HG02623 (cell line): Measurements from ENCODE around the gene RIC8B.
"Not testable (repeated sequence)": the region's sequence is repeated elsewhere in the genome, so short reads cannot be mapped to it uniquely, and the experiment has no call there.

ENCODE experiments used
- ATAC-seq: cut with Tn5 transposase; IDR thresholded peaks from one replicate; pipeline ENCODE4 v1.9.1; 2021; ENCODE audit warnings: moderate library complexity; ENCODE audit not compliant: unreplicated experiment

RIC8B gene, protein sequence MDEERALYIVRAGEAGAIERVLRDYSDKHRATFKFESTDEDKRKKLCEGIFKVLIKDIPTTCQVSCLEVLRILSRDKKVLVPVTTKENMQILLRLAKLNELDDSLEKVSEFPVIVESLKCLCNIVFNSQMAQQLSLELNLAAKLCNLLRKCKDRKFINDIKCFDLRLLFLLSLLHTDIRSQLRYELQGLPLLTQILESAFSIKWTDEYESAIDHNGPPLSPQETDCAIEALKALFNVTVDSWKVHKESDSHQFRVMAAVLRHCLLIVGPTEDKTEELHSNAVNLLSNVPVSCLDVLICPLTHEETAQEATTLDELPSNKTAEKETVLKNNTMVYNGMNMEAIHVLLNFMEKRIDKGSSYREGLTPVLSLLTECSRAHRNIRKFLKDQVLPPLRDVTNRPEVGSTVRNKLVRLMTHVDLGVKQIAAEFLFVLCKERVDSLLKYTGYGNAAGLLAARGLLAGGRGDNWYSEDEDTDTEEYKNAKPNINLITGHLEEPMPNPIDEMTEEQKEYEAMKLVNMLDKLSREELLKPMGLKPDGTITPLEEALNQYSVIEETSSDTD

DNA sequence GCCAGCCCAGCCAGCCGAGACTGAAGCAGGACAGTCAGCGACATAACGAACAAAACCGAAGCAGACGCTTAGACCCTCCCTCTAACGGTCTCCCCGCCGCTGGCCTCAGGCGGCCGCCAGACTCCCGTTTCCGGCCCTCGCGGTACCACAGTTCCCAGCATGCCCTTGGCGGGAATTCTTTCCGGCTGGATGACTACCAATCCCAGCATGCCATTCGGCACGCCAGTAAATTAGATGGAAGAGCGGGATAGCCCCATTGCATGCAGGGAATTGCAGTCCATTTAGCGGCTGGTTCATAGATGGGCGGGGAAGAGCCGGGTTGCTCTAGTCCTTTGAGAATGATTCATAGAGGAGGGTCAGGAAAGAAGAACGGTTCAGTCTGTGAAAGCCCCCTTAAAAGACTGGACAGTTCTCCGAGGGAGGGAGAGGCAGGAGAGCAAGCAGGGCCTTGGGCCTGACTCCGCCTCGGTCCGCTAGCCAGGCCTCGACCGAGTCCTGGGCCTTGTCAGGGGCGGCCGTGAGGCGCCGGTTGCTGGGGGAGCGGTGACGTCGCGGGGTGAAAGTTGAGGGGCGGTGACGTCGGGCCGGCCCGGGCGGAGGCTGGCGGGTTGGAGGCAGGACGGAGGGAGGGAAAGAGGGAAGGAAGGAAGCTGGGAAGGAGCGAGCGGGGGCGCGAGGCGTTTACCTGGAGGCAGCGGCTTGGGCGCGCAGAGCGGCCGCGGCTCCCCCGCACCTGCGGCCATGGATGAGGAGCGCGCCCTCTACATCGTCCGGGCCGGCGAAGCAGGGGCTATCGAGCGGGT is at the start of gene RIC8B:
Gene RIC8B, plus strand, starts transcription at position 678 of the 803 bp plus-strand sequence. Its CDS starts 64 bp downstream, at position 742.
- ATAC-seq = peak; percentile 86

DNA sequence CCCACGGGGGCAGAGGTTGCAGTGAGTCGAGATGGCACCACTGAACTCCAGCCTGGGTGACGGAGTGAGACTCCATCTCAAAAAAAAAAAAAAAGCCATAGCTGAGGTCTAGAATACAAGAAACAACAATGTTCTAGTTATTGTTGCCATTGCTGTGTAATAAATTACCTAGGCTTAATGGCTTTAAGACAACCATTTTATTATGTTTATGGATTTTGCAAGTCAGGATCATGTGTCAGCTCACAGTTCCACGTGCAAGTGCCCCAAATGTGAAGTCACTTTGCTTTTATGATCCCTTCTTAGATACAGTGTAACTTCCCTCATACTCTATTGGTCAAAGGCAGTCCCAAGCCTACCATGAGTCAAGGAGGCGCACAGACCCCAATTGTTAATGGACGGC is 49.5 kb upstream of the RIC8B start:
- no peak for ATAC-seq

DNA sequence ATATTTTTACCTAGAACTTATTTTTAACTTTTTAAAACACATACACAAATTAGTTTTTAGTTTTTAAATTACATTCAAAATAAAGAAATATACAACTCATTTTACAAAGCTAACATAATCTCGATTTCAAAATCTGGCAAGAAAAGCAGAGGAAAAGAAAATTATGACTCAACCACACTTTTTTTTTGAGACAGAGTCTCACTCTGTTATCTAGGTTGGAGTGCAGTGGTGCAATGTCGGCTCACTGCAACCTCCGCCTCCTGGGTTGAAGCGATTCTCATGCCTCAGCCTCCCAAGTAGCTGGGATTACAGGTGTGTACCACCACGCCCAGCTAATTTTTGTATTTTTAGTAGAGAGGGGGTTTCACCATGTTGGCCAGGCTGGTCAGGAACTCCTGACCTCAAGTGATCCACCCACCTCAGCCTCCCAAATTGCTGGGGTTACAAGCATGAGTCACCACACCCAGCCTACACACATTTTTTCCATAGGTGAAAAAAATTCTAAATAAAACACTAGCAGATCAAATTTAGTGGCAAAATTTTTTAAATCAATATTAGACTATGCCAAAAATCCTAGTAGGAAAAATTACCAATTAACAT is 47.8 kb upstream of the RIC8B start:
- ATAC-seq = not testable (repeated sequence)

DNA sequence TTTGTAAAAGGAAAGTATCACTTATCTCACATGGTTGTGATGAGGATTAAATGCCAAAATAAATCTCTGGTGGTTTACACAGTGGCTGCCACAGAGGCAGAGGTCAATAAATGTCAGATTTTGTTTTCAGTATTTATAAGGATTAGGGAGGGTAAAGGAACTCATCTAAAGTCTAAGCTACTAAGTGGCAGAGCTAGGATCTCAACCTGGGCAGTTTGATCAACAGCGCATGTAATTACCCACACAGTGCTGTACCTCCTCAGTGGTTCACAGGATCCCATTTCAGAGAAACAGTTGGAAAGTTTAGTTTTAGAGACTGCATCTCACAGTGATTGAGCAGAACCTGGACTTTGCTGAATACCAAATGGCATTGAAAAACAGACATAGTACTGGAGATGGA is 44.9 kb upstream of the RIC8B start:
- no peak for ATAC-seq

DNA sequence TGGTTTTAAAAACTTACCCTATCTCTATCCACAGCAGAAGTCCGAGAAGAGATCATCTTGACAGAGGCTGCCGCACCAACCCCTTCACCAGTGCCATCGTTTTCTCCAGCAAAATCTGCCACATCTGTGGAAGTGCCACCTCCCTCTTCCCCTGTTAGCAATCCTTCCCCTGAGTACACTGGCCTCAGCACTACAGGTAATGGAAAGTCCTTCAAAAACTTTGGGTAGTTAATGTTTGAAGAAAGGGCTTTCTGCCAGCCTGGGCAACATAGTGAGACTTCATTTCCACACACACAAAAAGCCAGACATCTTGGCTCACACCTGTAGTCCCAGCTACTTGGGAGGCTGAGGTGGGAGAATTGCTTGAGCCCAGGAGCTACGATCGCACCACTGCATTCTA is 41.6 kb upstream of the RIC8B start:
- no peak for ATAC-seq

DNA sequence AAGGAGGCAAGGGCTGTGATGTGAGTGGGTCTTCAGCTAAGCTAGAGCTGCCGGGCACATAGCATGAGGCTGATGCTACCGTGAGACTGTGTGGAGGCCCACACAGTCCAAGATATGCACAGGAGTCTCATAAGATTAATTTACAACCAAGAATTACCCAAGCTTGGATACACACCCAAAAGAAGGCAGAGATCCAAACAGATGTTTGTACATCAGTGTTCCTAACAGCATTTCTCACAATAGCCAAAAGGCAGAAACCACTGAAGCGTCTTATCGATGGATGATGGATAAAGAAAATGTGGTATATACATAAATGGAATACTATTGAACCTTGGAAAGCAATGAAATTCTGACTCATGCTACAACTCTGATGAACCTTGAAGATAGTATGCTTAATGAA is 40.8 kb upstream of the RIC8B start:
- no peak for ATAC-seq

DNA sequence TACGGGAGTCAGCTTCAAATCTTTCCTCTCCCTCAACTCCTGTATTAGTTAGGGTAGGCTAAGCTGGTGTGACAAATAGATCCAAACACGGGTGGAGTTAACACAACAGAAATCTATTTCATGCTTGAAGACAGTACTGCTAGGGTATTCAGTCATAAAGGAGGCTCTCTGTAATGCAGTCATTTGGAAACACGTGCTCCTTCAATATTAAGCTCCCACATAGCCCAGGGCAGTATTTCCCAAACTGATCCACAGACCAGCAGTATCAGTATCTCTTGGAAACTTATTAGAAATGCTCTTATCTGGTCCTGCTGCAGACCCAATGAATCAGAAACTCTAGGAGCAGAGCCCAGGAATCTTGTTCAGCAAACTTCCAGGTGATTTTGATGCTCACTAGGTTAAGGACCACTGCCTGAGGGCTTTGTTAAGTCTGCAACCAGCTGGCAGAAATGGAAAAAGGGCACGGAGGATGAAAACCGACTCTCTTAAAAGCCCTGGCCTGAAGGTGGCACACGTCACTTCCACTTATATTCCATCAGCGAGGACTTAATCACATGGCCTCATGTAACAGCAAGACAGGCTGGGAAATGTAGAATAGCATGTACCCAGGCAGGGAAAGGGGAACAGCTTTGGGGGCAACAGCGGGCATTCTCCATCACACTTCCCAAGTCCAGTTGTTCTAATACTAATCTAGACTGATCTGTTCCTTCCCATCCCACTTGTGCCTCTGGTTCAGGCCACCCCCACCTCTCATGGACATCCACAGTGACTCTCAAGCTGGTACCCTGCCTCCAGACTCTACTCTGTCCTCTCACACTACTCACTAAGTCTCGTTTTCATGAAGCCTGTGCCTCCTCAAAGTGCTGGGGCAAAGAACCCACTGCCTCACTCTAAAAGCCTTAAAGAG is 38.2 kb upstream of the RIC8B start:
- no peak for ATAC-seq

DNA sequence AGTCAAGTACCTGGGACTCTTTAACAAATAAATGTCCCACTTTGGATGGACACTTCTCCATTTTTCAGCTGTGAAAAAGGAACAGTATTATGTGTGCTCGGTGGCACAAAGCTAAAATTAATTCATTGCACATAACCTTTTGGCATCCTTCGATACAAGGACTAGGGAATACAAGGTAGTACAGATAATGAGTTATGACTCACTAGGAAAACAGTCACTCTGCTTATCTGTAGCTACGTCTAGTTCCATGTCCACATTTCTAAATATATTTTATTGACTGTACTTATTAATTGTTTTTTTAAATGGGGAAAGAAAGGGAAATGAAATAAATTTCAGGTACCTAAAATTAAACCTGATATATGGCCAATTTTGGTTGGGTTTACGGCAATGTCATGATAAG is 35.2 kb upstream of the RIC8B start:
- no peak for ATAC-seq

DNA sequence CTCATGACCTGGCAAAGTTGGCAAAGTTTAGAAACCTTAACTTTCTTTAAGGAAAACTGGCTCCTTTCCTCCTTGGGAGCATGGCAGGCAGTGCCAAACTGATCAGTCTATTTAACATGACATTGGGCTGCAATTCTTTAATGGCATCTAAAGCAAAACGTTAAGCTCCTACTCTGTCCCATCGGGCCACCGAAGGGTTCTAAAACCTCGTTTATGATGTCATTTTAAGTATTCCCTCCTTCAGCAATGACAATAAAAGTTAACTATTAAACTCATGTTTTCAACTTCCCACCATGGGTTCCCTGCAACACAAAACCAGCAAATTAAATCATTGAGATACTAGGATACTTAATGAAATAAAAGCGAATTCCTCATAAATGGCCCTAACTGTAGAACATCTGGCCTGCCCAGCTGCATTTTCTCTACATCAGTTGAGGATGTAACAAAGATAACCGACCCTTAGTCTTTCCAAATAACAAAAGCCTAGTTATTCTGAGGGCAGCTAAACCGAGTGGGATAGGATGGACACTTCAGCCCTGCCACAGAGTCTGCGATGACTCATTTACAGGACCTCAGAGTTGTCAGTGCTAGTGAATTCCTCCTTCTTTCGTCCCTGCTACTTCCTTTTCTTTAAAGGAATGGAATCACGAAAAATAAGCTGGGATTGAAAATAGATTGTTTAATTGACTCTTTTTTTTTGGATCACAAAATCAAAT is 34.5 kb upstream of the RIC8B start:
- no peak for ATAC-seq

DNA sequence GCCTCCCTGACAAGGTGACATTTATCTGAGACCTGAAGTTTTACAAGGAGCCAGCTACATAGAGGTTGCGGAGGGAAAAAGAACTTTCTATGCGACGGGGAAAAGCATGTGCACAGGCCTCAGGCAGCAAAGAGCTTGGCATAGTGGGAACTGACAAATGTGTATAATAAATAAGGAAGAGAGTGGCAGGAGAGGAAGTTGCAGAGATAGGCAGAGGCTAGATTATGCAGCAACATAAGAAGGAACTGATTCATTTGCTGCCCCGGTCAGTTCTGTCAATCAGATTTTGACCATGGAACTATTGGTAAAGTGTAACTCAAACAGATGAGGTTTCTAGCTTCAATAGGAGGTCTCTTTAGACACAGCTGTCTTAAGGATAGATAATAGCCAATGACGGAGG is 33.7 kb upstream of the RIC8B start:
- ATAC-seq = no peak

DNA sequence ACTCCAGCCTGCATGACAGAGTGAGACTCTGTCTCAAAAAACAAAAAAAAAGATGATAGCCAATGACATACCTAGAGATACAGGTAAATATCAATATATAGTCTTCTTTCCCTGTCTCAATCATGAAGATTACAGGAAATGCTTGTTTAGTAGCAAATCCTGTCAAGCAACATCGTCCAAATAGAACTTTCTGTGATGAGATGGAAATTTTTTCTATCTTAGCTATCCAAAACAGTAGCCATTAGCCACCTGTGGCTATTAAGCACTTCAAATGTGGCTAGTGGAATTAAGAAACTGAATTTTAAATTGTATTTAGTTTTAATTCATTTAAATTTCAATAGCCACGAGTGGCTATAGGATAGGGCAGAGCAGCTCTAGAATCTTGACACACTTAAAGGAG is 33.2 kb upstream of the RIC8B start:
- no peak for ATAC-seq

DNA sequence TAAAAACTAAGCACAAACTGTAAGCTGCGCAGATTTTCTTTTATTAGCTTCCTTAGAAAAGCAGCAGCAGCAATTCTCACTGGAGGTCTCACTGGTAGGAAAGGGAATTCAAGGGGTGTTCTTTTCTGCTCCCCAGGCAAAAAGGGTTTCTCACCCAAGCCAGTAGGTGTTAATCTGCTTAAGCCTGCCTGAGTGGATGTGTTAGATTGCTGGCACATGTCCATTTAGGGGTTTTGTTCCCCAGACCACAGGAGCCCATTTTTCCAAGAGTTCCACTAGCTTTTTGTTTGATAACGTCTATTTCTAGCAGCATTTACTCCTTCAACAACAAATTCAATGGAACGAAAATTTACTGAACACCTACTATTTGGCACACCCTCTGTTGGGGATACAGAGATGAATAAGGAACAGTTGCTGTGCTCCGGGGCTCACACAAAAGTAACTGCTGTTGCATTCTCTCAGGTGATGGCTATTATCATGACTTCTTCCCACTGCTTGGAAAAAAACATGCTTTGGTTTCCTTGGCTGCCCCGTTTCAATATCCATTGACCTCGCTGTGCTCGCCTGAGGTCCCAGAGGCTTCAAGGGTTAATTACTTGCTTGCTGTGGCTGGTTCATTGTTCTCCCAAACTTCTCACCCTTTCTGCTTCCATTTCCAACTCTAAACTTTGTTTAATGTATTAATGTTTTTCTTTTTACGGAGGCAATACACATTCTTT is 31.1 kb upstream of the RIC8B start:
- no peak for ATAC-seq

DNA sequence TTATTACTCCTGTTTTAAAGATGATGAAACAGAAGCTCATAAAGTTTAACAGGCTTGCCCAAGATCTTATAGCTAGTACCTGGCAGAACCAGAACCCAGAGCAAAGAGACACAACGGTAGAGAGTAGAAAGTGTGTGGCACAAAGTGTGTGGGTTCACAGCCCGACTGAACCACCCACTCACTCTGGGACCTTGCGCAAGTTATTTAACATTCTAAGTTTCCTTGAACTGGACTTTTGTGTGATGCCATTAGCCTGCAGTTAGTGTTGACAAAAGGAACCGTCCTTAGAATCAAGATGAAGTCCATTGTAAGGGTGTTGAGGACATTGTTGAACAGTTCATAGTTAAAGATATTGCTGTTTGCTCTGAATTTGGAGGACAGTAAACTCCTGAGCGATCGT is 29.9 kb upstream of the RIC8B start:
- no peak for ATAC-seq

DNA sequence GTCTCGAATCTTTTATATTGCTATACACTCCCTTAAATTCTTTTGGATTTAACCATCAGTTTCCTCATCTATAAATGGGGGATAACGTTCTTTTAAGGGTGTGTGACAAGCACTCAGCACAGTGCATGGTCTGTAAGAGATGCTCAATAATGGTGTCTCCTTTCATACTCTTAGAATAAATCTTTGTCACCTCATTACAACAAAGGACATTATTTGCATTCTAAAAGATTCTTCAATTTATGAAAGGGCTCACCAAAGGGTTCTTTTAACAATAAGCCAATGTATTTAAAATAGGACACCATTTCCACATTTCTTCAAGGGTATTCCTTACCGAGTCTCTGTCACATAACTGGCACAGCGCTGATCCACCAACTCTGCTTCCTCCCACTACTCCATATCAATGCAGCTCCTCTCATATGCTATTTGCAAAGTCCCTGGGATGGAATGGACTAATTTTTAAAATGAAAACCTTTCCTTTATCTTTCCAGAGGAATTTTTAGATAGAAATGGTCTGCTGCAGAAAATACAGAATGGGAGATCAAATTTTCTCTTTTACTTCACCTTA is 29.2 kb upstream of the RIC8B start:
- ATAC-seq = no peak

DNA sequence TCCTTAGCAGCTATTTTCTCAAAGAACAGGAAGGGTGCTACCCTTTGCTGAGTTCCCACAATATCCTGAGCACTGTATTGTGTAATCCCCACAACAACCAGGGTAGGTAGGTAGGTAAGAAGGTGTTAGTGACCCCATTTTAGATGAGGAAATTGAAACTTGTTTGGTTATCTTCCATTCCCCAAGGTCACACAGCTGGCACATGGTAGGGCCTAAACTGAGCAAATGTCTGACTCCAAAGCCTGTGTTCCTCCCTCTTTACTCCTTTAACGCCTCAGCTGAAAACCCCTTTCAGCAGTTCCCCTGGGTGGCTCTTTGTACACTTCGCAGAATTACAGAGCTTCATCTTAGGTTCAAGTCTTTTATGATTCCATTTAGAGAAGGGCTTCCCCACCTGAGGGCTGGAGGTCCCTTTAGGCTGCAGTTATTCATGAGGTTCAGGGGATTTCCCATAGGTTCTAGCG is 26.5 kb upstream of the RIC8B start:
- no peak for ATAC-seq

DNA sequence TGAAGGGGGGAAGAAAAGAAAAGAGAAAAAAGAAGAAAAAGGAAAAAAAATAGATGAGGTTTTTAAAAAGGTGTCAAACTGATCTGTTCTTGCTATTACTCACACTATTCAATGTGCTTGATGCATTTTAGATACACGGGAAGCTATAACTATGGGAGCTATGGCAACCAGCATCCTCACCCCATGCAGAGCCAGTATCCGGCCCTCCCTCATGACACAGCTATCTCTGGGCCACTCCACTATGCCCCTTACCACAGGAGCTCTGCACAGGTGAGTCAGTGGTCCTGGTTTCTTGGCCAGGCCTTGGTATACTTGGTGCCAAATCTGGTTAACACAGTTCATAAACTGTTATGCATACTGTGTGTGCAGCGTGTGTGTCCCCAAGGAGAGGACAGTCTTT is 24.0 kb upstream of the RIC8B start:
- ATAC-seq = no peak

DNA sequence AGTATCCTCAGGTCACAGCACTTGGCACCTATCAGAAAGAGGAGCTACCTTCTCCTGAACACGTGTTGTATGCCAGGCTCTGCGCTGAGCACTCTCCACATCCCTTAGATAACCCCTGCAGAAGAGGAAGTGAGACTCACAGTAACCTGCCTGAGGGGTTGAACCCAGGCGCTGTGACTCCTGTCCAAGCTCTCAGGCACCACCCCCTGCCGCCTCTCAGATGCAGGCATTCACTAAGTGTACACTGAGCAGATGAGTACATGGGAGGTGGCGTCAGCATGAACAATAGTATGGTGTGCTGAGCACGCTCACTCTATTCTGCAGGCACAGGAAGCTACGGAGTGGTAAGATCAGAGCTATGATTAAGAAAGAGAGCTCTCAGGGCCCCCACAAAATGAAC is 21.0 kb upstream of the RIC8B start:
- peak; percentile 99 for ATAC-seq

DNA sequence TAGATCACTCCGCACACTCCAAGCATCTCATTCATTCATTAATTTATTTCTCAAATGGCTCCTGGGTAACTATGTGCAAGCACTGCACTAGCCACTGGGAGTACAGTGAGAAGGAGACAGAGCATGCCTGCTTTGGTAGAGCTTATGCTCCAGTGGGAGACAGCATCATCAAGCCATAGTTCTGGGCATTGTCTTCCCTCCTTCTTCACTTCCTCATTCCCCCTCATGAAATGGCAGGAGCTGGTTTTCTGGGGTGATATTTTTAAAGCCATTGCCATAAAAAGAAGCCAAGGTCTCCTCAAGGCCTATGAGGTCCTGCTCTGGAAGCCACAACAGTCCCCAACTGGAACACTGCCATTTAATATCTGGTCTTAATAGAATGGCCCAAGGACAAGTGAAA is 20.2 kb upstream of the RIC8B start:
- ATAC-seq = no peak
